ENCODE measurements around the gene ZMYND8. TPM values are rescaled to one million over a fixed set of nuclear protein-coding genes. Genes with fewer than 3 reads are reported as not detected.

Gene ZMYND8
- total RNA-seq, 1 donor from 2014 or later = 37.9 TPM

DNA sequence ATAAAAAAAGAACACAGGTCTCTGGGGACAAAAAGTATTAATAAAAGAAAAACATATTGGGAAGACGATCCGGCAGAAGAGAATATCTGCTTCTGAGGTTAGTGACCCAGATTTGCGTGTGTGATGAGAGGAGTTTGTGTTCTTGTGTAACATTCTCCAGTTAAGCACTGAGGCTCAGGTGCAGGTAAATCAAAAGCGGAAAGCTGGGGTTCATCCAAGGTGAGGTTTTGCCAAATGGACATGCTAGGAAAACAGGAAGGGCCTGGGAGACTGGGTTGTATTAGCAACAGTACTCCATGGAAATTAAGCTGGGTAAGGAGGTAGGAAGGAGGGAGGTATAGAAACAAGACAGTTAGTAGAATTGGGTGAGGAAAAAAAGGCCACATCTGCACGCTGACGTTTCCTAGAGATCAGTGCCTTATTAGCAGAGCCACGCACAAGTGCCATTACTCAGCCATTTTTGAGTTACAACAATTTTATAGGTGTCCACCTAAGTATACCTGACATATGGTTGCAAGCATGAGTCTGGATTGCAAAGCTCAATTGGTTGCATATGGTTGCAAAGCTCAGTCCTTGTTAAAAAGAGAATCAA, 139.6 kb downstream of the ZMYND8 start:
- H3K27ac ChIP-seq (replicated peaks) = peak overlapping the region; percentile 50
- H3K36me3 ChIP-seq = peaks cover 85% of the 10 kb centered on the region
- DNase-seq = no peak
- H3K9me3 ChIP-seq (replicated peaks) = no peaks in the 10 kb centered on the region
- no peak overlapping the region for H3K4me3 ChIP-seq
- peaks cover 59% of the 10 kb centered on the region for H3K4me1 ChIP-seq
- no peaks in the 10 kb centered on the region for H3K27me3 ChIP-seq (ENCODE audit: low read depth)
- TF ChIP-seq, protein P1, sequence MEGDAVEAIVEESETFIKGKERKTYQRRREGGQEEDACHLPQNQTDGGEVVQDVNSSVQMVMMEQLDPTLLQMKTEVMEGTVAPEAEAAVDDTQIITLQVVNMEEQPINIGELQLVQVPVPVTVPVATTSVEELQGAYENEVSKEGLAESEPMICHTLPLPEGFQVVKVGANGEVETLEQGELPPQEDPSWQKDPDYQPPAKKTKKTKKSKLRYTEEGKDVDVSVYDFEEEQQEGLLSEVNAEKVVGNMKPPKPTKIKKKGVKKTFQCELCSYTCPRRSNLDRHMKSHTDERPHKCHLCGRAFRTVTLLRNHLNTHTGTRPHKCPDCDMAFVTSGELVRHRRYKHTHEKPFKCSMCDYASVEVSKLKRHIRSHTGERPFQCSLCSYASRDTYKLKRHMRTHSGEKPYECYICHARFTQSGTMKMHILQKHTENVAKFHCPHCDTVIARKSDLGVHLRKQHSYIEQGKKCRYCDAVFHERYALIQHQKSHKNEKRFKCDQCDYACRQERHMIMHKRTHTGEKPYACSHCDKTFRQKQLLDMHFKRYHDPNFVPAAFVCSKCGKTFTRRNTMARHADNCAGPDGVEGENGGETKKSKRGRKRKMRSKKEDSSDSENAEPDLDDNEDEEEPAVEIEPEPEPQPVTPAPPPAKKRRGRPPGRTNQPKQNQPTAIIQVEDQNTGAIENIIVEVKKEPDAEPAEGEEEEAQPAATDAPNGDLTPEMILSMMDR (IDR thresholded peaks at IDR 0.05; ENCODE audit: borderline replicate concordance) = no peak
- intact Hi-C loops (cut with micrococcal nuclease) = no loop called here

DNA sequence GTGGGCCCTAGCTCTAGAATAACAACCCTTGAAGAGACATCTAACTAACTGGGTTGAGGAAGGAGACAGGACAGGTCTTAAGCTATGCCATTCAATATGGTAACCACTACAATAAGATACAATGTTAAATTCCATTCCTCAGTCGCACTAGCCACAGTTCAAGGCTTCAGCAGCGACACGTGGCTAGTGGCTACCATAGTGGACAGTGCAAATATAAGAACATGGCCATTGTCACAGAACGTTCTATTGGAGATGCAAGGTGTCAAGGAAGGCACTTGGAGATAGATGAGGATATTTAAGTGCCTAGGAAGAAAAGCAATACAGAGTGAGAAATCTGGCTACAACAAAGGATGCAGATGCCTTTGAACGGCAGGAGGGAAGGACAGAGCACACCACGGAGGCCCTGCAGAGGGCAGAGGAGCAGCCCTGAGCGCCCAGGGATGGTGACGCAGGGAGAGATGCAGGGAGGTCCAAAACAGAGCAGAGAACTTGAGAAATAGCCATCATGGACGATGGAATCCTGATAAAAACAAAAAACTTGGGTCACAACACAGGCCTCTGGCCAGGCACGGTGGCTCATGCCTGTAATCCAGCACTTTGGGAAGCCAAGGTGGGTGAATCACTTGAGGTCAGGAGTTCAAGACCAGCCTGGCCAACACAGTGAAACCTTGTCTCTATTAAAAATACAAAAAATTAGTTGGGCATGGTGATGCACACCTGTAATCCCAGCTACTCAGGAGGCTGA, 140.7 kb downstream of the ZMYND8 start:
- intact Hi-C loops (cut with micrococcal nuclease) = no loop called here
- no peak for DNase-seq
- peaks cover 83% of the 10 kb centered on the region for H3K36me3 ChIP-seq
- TF ChIP-seq, protein P1 (IDR thresholded peaks at IDR 0.05; ENCODE audit: borderline replicate concordance) = no peak
- no peaks in the 10 kb centered on the region for H3K27me3 ChIP-seq (ENCODE audit: low read depth)
- H3K9me3 ChIP-seq (replicated peaks) = no peaks in the 10 kb centered on the region
- H3K27ac ChIP-seq (replicated peaks) = peak overlapping the region; percentile 85
- H3K4me1 ChIP-seq = peaks cover 62% of the 10 kb centered on the region
- no peak overlapping the region for H3K4me3 ChIP-seq

DNA sequence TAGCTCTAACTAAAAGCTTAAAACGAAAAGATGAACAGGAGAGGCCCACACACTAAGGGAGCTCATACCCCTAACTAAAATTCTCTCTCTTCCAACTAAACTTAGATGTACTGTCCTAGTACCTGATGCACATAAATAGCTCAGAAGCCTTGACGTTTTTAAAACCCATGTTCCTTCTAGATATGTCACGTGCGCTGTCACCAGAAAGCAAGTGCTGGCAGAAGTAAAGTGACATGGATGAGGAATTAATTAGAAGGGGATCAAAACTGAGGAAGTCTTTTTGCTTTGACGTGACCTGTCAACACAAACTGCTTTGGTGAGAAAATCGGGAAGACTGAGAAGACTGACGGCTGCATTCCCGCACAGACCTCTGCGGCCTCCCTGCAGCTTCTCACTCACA, 142.5 kb downstream of the ZMYND8 start:
- peaks cover 85% of the 10 kb centered on the region for H3K36me3 ChIP-seq
- no peaks in the 10 kb centered on the region for H3K27me3 ChIP-seq (ENCODE audit: low read depth)
- H3K4me1 ChIP-seq = peaks cover 62% of the 10 kb centered on the region
- H3K27ac ChIP-seq (replicated peaks) = peak overlapping the region; percentile 85
- no peak overlapping the region for H3K4me3 ChIP-seq
- intact Hi-C loops (cut with micrococcal nuclease) = no loop called here
- TF ChIP-seq, protein P1 (IDR thresholded peaks at IDR 0.05; ENCODE audit: borderline replicate concordance) = no peak
- no peaks in the 10 kb centered on the region for H3K9me3 ChIP-seq (replicated peaks)
- no peak for DNase-seq

DNA sequence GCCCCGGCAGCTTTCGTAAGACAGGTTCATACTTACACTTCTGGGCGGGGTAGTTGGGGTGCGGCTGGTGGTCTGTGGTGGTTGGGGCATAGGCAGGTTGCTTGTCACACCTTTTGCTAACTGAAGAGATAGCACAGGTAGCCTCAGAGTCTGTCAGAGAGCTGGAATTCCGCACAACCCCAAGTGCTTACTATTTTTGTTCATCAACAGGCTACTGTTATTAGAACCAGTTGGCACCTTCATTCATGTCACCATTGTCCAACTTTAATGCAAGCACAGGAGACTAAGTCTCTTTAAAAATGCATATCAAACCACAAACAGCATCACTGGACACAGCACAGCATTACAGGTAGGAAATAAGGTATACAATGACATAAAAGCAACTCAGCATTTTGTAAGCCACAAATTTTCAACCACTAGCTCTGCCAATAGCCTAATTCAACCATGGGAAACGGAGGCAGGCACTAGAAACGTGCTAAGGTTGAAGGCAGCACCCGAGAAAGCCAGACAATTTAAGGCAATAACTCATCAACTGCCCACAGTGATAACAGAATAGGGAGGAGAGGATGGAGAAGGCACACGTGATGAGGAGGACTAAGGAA, 143.8 kb downstream of the ZMYND8 start:
- no peaks in the 10 kb centered on the region for H3K9me3 ChIP-seq (replicated peaks)
- TF ChIP-seq, protein P1 (IDR thresholded peaks at IDR 0.05; ENCODE audit: borderline replicate concordance) = no peak
- peaks cover 86% of the 10 kb centered on the region for H3K36me3 ChIP-seq
- peaks cover 51% of the 10 kb centered on the region for H3K4me1 ChIP-seq
- DNase-seq = no peak
- no peak overlapping the region for H3K4me3 ChIP-seq
- H3K27me3 ChIP-seq (ENCODE audit: low read depth) = no peaks in the 10 kb centered on the region
- H3K27ac ChIP-seq (replicated peaks) = peak overlapping the region; percentile 85
- intact Hi-C loops (cut with micrococcal nuclease) = no loop called here

DNA sequence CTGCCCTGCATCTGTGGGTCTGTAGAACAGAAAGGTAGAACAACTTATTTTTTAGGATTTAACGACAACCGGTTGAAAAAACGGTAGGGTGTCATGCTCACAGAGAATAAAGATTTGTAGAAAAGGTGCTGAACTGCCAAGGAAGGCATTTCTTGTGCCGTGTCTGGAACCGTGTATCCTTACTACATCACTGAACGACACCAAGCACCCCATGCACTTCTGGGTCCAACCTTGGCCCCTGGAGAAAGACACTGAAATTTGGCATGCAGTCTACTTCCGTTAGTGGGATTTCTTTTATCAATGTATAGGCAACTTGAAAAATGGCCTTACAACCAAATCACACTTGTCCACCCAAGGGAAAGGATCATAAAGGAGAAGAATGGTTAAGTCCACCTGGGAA, 145.5 kb downstream of the ZMYND8 start:
- H3K27ac ChIP-seq (replicated peaks) = peak overlapping the region; percentile 85
- TF ChIP-seq, protein P1 (IDR thresholded peaks at IDR 0.05; ENCODE audit: borderline replicate concordance) = no peak
- peaks cover 48% of the 10 kb centered on the region for H3K4me1 ChIP-seq
- H3K27me3 ChIP-seq (ENCODE audit: low read depth) = no peaks in the 10 kb centered on the region
- no peak for DNase-seq
- no peaks in the 10 kb centered on the region for H3K9me3 ChIP-seq (replicated peaks)
- intact Hi-C loops (cut with micrococcal nuclease) = no loop called here
- no peak overlapping the region for H3K4me3 ChIP-seq
- H3K36me3 ChIP-seq = peaks cover 73% of the 10 kb centered on the region

Data from left ventricle myocardium inferior (tissue), 1 donor.